WTC11 (cell line): Measurements from ENCODE around the gene NUP93. TPM values are rescaled to one million over a fixed set of nuclear protein-coding genes. Genes with fewer than 3 reads are reported as not detected.
"Not testable (repeated sequence)": the region's sequence is repeated elsewhere in the genome, so short reads cannot be mapped to it uniquely, and the experiment has no call there.

Experiments
- ATAC-seq: fragments of 200-7000 bp; cut with Tn5 transposase; 2 replicates; pipeline ENCODE4 v1.10.0; 2021; ENCODE audit warnings: mild to moderate bottlenecking, moderate library complexity
- CTCF ChIA-PET: fragments of 300-600 bp; sonication (Branson Sonifier 250); formaldehyde crosslinking; loops from one replicate; lab custom pipeline; 2021; ENCODE audit warnings: antibody characterized with exemption; lab: Charles Lee
- POLR2A ChIA-PET: fragments of 350-600 bp; sonication (Branson Sonifier 250); formaldehyde crosslinking; loops from one replicate; lab custom pipeline; 2021; ENCODE audit warnings: antibody characterized with exemption; lab: Charles Lee
- DNase-seq: peaks from one replicate; pipeline ENCODE4 v3.0.0; 2021; ENCODE audit warnings: low spot score
- H3K27ac Mint-ChIP-seq: 2 replicates; pipeline ENCODE4 v1.8.0; 2021; ENCODE audit warnings: mixed read lengths
- H3K27me3 Mint-ChIP-seq: 2 replicates; pipeline ENCODE4 v1.8.0; 2021; ENCODE audit warnings: low read depth, mild to moderate bottlenecking, moderate library complexity, mixed read lengths
- H3K36me3 Mint-ChIP-seq: 2 replicates; pipeline ENCODE4 v1.8.0; 2021; ENCODE audit warnings: mixed read lengths
- H3K4me1 Mint-ChIP-seq: 2 replicates; pipeline ENCODE4 v1.8.0; 2022; ENCODE audit warnings: mixed read lengths
- H3K4me3 Mint-ChIP-seq: 2 replicates; pipeline ENCODE4 v1.8.0; 2021; ENCODE audit warnings: mild to moderate bottlenecking, moderate library complexity, mixed read lengths
- H3K9me3 Mint-ChIP-seq: 2 replicates; pipeline ENCODE4 v1.8.0; 2021; ENCODE audit warnings: mixed read lengths
- GTF2I ChIP-seq: fragments of 250-450 bp; sonication (Bioruptor Pico); conservative IDR thresholded peaks from 2 replicates; pipeline ENCODE4 v1.4.0; 2021; ENCODE audit warnings: mild to moderate bottlenecking
- IRF2 ChIP-seq: sonication (generic); formaldehyde crosslinking; IDR thresholded peaks from 2 replicates; pipeline ENCODE4 v1.8.0; 2022; ENCODE audit warnings: low read depth, missing genetic modification reagents, borderline replicate concordance
- MYBL2 ChIP-seq: sonication (generic); formaldehyde crosslinking; IDR thresholded peaks from 2 replicates; pipeline ENCODE4 v1.8.1; 2023; ENCODE audit warnings: mild to moderate bottlenecking, moderate library complexity, missing genetic modification reagents
- NFE2L1 ChIP-seq: sonication (generic); formaldehyde crosslinking; IDR thresholded peaks from 2 replicates; pipeline ENCODE4 v1.8.1; 2023; ENCODE audit warnings: missing genetic modification reagents
- SMAD4 ChIP-seq: sonication (generic); formaldehyde crosslinking; IDR thresholded peaks from 2 replicates; pipeline ENCODE4 v1.8.0; 2022; ENCODE audit warnings: mild to moderate bottlenecking, missing genetic modification reagents
- SOX15 ChIP-seq: fragments of 250-450 bp; sonication (Bioruptor Pico); IDR thresholded peaks from 2 replicates; pipeline ENCODE4 v1.9.0; 2021; ENCODE audit warnings: mild to moderate bottlenecking
- TP53 ChIP-seq: sonication (generic); formaldehyde crosslinking; IDR thresholded peaks from 2 replicates; pipeline ENCODE4 v1.8.1; 2023; ENCODE audit warnings: mild to moderate bottlenecking, missing genetic modification reagents
- total RNA-seq: library from RNA; stranded (reverse); gene quantifications from 3 replicates; pipeline ENCODE4 v1.2.3, GENCODE V29; 2021
- TF ChIP-seq, protein P1 (sequence below): sonication (generic); formaldehyde crosslinking; IDR thresholded peaks from 2 replicates; pipeline ENCODE4 v1.8.0; 2023; ENCODE audit warnings: missing genetic modification reagents, mild to moderate bottlenecking, borderline replicate concordance
- TF ChIP-seq, protein P2 (sequence below): fragments of 250-450 bp; sonication (Bioruptor Pico); IDR thresholded peaks from 2 replicates; pipeline ENCODE4 v1.9.0; 2021; ENCODE audit warnings: moderate library complexity, mild to moderate bottlenecking, inconsistent platforms, borderline replicate concordance
- TF ChIP-seq, protein P3 (sequence below): fragments of 250-450 bp; sonication (Bioruptor Pico); IDR thresholded peaks from 2 replicates; pipeline ENCODE4 v1.9.0; 2021; ENCODE audit warnings: mild to moderate bottlenecking, borderline replicate concordance

The NUP93 gene
- total RNA-seq, 1 experiment from 2014 or later = 185 TPM

DNA sequence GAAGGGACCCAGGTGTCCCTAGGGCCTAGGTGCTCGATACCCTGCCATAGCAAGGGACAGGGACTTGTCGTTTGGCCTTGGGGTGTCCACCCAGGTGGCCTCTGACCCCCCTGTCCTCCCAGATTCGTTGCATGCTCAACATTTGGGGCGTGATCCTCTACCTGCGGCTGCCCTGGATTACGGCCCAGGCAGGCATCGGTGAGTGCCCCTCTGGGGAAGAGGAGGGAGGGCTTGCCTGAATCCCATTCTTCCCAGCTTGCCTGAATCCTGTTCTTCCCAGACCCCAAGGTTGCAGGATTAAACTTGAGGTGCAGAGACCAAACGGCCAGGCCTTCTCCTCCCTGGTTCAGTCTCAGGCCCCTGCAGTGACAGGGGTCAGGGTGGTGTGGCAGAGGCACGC, 138.2 kb downstream of the NUP93 start (continued):
- TF ChIP-seq, protein P1, sequence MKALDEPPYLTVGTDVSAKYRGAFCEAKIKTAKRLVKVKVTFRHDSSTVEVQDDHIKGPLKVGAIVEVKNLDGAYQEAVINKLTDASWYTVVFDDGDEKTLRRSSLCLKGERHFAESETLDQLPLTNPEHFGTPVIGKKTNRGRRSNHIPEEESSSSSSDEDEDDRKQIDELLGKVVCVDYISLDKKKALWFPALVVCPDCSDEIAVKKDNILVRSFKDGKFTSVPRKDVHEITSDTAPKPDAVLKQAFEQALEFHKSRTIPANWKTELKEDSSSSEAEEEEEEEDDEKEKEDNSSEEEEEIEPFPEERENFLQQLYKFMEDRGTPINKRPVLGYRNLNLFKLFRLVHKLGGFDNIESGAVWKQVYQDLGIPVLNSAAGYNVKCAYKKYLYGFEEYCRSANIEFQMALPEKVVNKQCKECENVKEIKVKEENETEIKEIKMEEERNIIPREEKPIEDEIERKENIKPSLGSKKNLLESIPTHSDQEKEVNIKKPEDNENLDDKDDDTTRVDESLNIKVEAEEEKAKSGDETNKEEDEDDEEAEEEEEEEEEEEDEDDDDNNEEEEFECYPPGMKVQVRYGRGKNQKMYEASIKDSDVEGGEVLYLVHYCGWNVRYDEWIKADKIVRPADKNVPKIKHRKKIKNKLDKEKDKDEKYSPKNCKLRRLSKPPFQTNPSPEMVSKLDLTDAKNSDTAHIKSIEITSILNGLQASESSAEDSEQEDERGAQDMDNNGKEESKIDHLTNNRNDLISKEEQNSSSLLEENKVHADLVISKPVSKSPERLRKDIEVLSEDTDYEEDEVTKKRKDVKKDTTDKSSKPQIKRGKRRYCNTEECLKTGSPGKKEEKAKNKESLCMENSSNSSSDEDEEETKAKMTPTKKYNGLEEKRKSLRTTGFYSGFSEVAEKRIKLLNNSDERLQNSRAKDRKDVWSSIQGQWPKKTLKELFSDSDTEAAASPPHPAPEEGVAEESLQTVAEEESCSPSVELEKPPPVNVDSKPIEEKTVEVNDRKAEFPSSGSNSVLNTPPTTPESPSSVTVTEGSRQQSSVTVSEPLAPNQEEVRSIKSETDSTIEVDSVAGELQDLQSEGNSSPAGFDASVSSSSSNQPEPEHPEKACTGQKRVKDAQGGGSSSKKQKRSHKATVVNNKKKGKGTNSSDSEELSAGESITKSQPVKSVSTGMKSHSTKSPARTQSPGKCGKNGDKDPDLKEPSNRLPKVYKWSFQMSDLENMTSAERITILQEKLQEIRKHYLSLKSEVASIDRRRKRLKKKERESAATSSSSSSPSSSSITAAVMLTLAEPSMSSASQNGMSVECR (CRISPR knock-in tag) = no peak
- no peak for TF ChIP-seq TP53
- TF ChIP-seq SOX15 (CRISPR knock-in tag) = no peak
- TF ChIP-seq MYBL2 (CRISPR knock-in tag) = no peak
- TF ChIP-seq IRF2 (CRISPR knock-in tag) = no peak
- TF ChIP-seq, protein P2, sequence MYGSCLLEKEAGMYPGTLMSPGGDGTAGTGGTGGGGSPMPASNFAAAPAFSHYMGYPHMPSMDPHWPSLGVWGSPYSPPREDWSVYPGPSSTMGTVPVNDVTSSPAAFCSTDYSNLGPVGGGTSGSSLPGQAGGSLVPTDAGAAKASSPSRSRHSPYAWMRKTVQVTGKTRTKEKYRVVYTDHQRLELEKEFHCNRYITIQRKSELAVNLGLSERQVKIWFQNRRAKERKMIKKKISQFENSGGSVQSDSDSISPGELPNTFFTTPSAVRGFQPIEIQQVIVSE = no peak

DNA sequence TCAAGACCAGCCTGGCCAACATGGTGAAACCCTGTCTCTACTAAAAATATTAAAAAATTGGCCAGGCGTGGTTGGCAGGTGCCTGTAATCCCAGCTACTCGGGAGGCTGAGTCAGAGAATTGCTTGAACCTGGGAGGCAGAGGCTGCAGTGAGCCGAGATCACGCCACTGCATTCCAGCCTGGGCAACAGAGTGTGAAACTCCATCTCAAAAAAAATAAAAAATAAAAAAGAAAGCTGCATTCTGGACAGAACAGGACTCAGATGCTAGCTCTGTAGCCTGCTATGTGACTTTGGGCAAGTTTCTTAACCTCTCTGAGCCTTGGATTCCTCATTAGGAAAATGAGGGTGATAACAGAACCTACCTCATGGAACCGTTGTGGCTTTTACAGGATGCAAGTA, 138.8 kb downstream of the NUP93 start:
- H3K4me1 Mint-ChIP-seq, H3K36me3 Mint-ChIP-seq, H3K9me3 Mint-ChIP-seq, POLR2A ChIA-PET, H3K27ac Mint-ChIP-seq, DNase-seq, ATAC-seq, H3K4me3 Mint-ChIP-seq, H3K27me3 Mint-ChIP-seq: not testable (repeated sequence)
- CTCF ChIA-PET = interaction anchor here (1.0 to 1.5 kb wide), 8 partner anchors 10 to 82 kb away, joined by 3 to 10 read pairs (median 5); no protein-coding TSS in a partner anchor

GRCh38 chr16:56869513-56870275, 139.8 kb downstream of the NUP93 start:
- Mint-ChIP-seq H3K36me3 (no peaks in the 10 kb centered on the region), H3K4me3 (no peak overlapping the region), H3K27ac (no peak overlapping the region), H3K4me1 (no peaks in the 10 kb centered on the region), H3K27me3 (no peaks in the 10 kb centered on the region), H3K9me3 (no peaks in the 10 kb centered on the region)
- TF ChIP-seq, protein P3, sequence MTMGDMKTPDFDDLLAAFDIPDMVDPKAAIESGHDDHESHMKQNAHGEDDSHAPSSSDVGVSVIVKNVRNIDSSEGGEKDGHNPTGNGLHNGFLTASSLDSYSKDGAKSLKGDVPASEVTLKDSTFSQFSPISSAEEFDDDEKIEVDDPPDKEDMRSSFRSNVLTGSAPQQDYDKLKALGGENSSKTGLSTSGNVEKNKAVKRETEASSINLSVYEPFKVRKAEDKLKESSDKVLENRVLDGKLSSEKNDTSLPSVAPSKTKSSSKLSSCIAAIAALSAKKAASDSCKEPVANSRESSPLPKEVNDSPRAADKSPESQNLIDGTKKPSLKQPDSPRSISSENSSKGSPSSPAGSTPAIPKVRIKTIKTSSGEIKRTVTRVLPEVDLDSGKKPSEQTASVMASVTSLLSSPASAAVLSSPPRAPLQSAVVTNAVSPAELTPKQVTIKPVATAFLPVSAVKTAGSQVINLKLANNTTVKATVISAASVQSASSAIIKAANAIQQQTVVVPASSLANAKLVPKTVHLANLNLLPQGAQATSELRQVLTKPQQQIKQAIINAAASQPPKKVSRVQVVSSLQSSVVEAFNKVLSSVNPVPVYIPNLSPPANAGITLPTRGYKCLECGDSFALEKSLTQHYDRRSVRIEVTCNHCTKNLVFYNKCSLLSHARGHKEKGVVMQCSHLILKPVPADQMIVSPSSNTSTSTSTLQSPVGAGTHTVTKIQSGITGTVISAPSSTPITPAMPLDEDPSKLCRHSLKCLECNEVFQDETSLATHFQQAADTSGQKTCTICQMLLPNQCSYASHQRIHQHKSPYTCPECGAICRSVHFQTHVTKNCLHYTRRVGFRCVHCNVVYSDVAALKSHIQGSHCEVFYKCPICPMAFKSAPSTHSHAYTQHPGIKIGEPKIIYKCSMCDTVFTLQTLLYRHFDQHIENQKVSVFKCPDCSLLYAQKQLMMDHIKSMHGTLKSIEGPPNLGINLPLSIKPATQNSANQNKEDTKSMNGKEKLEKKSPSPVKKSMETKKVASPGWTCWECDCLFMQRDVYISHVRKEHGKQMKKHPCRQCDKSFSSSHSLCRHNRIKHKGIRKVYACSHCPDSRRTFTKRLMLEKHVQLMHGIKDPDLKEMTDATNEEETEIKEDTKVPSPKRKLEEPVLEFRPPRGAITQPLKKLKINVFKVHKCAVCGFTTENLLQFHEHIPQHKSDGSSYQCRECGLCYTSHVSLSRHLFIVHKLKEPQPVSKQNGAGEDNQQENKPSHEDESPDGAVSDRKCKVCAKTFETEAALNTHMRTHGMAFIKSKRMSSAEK (CRISPR knock-in tag) = no peak
- TF ChIP-seq SMAD4 (CRISPR knock-in tag) = no peak
- TF ChIP-seq NFE2L1 (CRISPR knock-in tag) = 0 out of 2 replicates have a peak, but pooled peaks have one; percentile 20
- TF ChIP-seq GTF2I = 0 out of 2 replicates have a peak, but pooled peaks have one; percentile 47
- CTCF ChIA-PET = interaction anchor here (0.9 to 1.5 kb wide), 11 partner anchors 9 to 269 kb away, joined by 3 to 10 read pairs (median 4); no protein-coding TSS in a partner anchor
- ATAC-seq (peak; percentile 90), DNase-seq (peak; percentile 70)
- POLR2A ChIA-PET = no interaction called here
